ENCODE results near the gene GSK3B.
"Not testable (repeated sequence)": the region's sequence is repeated elsewhere in the genome, so short reads cannot be mapped to it uniquely, and the experiment has no call there.

Gene GSK3B

DNA sequence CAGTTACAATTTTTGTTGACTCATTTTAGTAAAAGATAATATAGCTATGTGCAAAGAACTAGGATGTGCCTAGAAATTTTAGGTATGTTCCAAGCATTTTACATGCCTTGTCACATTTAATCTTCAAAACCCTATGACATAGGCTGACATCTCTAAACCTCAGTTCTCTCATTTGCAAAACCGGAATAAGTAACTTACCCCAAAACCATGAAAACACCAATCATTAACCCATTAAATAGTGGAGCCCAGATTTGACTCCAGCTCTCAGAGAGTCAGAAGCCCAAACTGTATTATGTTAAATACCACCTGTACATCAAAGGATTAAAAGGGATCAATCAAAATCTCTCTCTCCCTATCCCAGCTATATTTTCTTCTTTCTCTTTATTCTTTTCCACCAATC is 36.6 kb downstream of the GSK3B start:
- no peak overlapping the region for H3K9ac ChIP-seq (ENCODE audit: low read depth, low read length)
- H3K36me3 ChIP-seq (ENCODE audit: insufficient read depth, low read length) = no peaks in the 10 kb centered on the region; the same call in 1 of the 2 replicates
- H3K4me1 ChIP-seq (ENCODE audit: insufficient read depth, low read length) = no peaks in the 10 kb centered on the region
- peaks cover 5% of the 10 kb centered on the region; the same call in 1 of the 2 replicates for H3K9me3 ChIP-seq (ENCODE audit: control insufficient read depth, insufficient read depth, low read length)

- H3K9ac ChIP-seq (ENCODE audit: low read depth, low read length) = no peak overlapping the region
- no peaks in the 10 kb centered on the region for H3K4me1 ChIP-seq (ENCODE audit: insufficient read depth, low read length)
- no peaks in the 10 kb centered on the region; the same call in 1 of the 2 replicates for H3K36me3 ChIP-seq (ENCODE audit: insufficient read depth, low read length)
- H3K9me3 ChIP-seq (ENCODE audit: control insufficient read depth, insufficient read depth, low read length) = peaks cover 5% of the 10 kb centered on the region; the same call in 1 of the 2 replicates
These were observed 37.2 kb downstream of the GSK3B start for GRCh38 chr3:120057029-120057428.

GRCh38 chr3:120053647-120054046 is 40.6 kb downstream of the GSK3B start:
- not testable (repeated sequence) for H3K9me3 ChIP-seq (ENCODE audit: control insufficient read depth, insufficient read depth, low read length); H3K36me3 ChIP-seq (ENCODE audit: insufficient read depth, low read length); H3K9ac ChIP-seq (ENCODE audit: low read depth, low read length); H3K4me1 ChIP-seq (ENCODE audit: insufficient read depth, low read length)

DNA sequence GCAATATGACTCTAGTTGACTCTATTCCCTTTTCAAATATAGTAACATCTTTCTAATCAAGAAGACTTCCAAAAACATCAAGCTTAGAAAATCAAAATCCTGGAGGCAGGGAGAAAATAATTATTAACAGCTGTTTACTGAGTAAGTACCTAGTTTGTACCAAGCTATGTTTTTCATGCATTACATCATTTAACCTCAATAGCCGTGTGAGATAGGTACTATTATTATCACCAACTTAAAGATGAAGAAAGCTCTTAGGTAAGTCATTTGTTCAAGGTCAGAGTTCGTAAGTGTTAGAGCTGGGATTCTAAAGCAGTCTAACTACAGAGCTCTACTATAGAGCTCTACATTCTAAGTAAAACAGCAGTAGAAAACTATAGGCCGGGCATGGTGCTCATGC is 41.6 kb downstream of the GSK3B start:
- Histone ChIP-seq H3K36me3 (ENCODE audit: insufficient read depth, low read length) (no peaks in the 10 kb centered on the region; the same call in 1 of the 2 replicates), H3K9me3 (ENCODE audit: control insufficient read depth, insufficient read depth, low read length) (peaks cover 5% of the 10 kb centered on the region), H3K4me1 (ENCODE audit: insufficient read depth, low read length) (no peaks in the 10 kb centered on the region), H3K9ac (ENCODE audit: low read depth, low read length) (no peak overlapping the region)

GRCh38 chr3:120052225-120052624 is 42.0 kb downstream of the GSK3B start:
- no peaks in the 10 kb centered on the region for H3K4me1 ChIP-seq (ENCODE audit: insufficient read depth, low read length)
- peaks cover 5% of the 10 kb centered on the region for H3K9me3 ChIP-seq (ENCODE audit: control insufficient read depth, insufficient read depth, low read length)
- H3K36me3 ChIP-seq (ENCODE audit: insufficient read depth, low read length) = no peaks in the 10 kb centered on the region; the same call in 1 of the 2 replicates
- H3K9ac ChIP-seq (ENCODE audit: low read depth, low read length) = no peak overlapping the region

DNA sequence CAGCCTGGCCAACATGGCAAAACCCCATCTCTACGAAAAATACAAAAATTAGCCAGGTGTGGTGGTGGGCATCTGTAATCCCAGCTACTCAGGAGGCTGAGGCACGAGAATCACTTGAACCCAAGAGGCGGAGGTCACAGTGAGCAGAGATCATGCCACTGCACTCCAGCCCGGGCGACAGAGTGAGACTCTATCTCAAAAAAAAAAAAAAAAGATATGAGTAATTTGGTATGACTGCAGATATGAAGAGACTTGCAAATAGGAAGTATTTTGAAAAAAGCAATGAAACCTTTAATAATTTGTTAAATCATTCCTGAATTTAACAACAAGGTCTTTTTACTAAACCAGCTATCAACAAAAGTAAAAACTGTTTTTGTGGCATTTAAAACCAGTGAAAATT is 42.7 kb downstream of the GSK3B start:
- H3K36me3 ChIP-seq (ENCODE audit: insufficient read depth, low read length); H3K9me3 ChIP-seq (ENCODE audit: control insufficient read depth, insufficient read depth, low read length); H3K4me1 ChIP-seq (ENCODE audit: insufficient read depth, low read length); H3K9ac ChIP-seq (ENCODE audit: low read depth, low read length): not testable (repeated sequence)

DNA sequence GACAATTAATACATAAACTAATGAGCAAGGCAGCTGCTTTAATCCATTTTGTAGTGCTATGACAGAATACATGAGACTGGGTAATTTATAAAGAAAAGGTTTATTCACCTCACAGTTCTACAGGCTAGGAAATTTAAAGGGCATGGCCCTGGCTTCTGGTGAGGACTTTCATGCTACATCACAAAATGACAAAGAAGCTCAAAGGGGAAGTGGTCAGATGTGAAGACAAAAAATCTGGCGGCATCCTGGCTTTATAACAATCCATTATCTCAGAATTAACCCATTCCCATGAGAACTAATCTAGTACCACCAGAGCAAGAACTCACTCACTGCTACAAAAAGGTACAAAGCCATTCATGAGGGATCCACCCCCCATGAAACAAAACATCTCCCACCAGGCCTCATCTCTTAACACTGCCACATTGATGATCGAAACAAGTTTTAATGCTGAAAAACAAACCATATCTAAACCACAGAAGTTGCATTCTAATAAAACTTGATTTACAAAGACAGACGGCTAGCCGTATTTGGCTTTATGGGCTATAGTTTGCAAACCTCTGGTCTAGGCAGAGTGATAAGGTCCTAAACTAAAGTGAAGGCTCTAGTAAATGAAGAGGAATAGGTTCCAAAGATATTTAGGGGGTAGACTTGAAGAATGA is 44.2 kb downstream of the GSK3B start:
- no peak overlapping the region for H3K9ac ChIP-seq (ENCODE audit: low read depth, low read length)
- no peaks in the 10 kb centered on the region for H3K4me1 ChIP-seq (ENCODE audit: insufficient read depth, low read length)
- H3K36me3 ChIP-seq (ENCODE audit: insufficient read depth, low read length) = no peaks in the 10 kb centered on the region; the same call in 1 of the 2 replicates
- peaks cover 8% of the 10 kb centered on the region for H3K9me3 ChIP-seq (ENCODE audit: control insufficient read depth, insufficient read depth, low read length)

DNA sequence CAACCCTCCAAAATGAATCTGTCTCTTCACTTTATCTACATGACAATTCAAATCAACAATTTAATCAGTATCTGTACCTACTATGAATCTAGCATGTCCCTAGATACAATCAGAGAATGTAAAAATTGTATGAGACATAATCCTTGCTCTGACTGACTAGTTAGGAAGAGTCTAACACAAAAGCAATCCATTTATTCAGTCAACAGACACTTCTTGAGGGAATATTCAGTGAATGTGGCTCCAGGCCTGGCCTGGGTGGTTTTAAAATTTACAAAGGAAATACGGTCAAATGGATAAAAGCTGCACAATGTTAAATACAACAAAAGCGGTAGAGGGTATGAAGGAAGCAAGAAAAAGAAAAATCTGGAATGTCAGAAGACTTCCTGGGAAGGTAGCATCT is 45.2 kb downstream of the GSK3B start:
- Histone ChIP-seq H3K4me1 (ENCODE audit: insufficient read depth, low read length) (no peaks in the 10 kb centered on the region), H3K36me3 (ENCODE audit: insufficient read depth, low read length) (no peaks in the 10 kb centered on the region; the same call in 1 of the 2 replicates), H3K9ac (ENCODE audit: low read depth, low read length) (no peak overlapping the region), H3K9me3 (ENCODE audit: control insufficient read depth, insufficient read depth, low read length) (peaks cover 8% of the 10 kb centered on the region)

GRCh38 chr3:120048355-120049041 is 45.7 kb downstream of the GSK3B start:
- Histone ChIP-seq H3K9me3 (ENCODE audit: control insufficient read depth, insufficient read depth, low read length) (peaks cover 3% of the 10 kb centered on the region), H3K4me1 (ENCODE audit: insufficient read depth, low read length) (no peaks in the 10 kb centered on the region), H3K36me3 (ENCODE audit: insufficient read depth, low read length) (no peaks in the 10 kb centered on the region), H3K9ac (ENCODE audit: low read depth, low read length) (no peak overlapping the region)

DNA sequence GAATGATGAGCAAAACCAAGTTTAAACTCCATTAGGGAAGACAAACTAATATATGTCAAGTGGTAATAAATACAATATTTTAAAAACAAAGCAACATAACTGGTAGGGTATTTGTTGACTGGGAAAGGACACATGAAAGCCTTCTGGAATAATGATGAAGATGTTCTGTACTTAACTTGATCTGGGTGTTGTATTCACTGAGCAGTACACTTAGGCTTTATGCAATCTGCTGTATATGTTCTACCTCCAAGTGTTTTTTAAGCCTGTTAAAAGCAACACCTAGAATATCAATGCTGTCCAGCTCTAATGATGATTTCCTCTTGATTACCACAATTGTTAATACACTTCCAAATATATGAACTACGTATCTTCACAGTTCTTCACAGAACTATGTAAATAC is 46.6 kb downstream of the GSK3B start:
- no peaks in the 10 kb centered on the region for H3K36me3 ChIP-seq (ENCODE audit: insufficient read depth, low read length)
- no peak overlapping the region for H3K9ac ChIP-seq (ENCODE audit: low read depth, low read length)
- H3K9me3 ChIP-seq (ENCODE audit: control insufficient read depth, insufficient read depth, low read length) = peaks cover 3% of the 10 kb centered on the region
- H3K4me1 ChIP-seq (ENCODE audit: insufficient read depth, low read length) = no peaks in the 10 kb centered on the region

DNA sequence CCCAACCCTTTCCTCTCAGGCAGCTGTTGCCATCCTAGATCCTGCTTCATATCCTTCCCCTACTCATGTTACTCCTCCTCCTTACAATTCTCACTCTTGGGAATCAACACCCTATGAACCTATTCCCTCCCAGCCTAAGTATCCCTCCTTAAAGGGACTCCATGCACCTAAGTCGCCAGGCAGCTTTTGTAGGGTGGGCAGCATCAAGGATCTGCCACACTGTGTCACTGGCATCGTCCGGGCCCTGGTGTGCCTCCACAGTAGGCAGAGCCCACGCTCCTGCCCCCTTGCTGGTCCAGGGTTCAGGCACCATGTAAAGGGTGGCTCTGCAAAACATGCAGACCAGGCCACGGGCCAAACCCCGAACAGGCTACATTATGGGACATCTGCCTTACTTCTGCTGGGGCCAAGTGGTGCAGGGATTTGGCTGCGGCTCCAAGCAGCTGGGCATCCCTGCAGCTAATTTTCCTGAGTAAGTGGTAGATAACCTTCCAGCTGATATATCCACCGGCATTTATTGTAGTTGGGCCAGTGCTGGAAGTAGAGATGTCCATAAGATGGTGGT is 53.4 kb downstream of the GSK3B start:
- Histone ChIP-seq H3K36me3 (ENCODE audit: insufficient read depth, low read length) (no peaks in the 10 kb centered on the region), H3K4me1 (ENCODE audit: insufficient read depth, low read length) (no peaks in the 10 kb centered on the region), H3K9me3 (ENCODE audit: control insufficient read depth, insufficient read depth, low read length) (peaks cover 12% of the 10 kb centered on the region; the same call in 1 of the 2 replicates), H3K9ac (ENCODE audit: low read depth, low read length) (no peak overlapping the region)

GRCh38 chr3:120039642-120040610 is 54.3 kb downstream of the GSK3B start:
- Histone ChIP-seq H3K36me3 (ENCODE audit: insufficient read depth, low read length) (no peaks in the 10 kb centered on the region), H3K4me1 (ENCODE audit: insufficient read depth, low read length) (no peaks in the 10 kb centered on the region), H3K9me3 (ENCODE audit: control insufficient read depth, insufficient read depth, low read length) (peaks cover 9% of the 10 kb centered on the region; the same call in 1 of the 2 replicates), H3K9ac (ENCODE audit: low read depth, low read length) (no peak overlapping the region)

DNA sequence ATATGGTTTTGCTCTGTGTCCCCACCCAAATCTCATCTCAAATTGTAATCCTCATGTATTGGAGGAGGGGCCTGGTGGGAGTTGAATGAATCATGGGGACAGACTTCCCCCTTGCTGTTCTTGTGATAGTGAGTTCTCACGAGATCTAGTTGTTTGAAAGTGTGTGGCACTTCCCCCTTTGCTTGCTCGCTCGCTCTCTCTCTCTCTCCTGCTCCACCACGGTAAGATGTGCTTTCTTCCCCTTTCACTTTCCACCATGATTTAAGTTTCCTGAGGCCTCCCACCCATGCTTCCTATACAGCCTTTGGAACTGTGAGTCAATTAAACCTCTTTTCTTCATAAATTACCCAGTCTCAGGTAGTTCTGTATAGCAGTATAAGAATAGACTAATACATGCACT is 60.7 kb downstream of the GSK3B start:
- Histone ChIP-seq H3K9ac (ENCODE audit: low read depth, low read length) (no peak overlapping the region), H3K4me1 (ENCODE audit: insufficient read depth, low read length) (no peaks in the 10 kb centered on the region), H3K36me3 (ENCODE audit: insufficient read depth, low read length) (no peaks in the 10 kb centered on the region), H3K9me3 (ENCODE audit: control insufficient read depth, insufficient read depth, low read length) (no peaks in the 10 kb centered on the region)

- H3K9ac ChIP-seq (ENCODE audit: low read depth, low read length) = no peak overlapping the region
- no peaks in the 10 kb centered on the region for H3K36me3 ChIP-seq (ENCODE audit: insufficient read depth, low read length)
- H3K4me1 ChIP-seq (ENCODE audit: insufficient read depth, low read length) = no peaks in the 10 kb centered on the region
- H3K9me3 ChIP-seq (ENCODE audit: control insufficient read depth, insufficient read depth, low read length) = no peaks in the 10 kb centered on the region
These were observed 62.7 kb downstream of the GSK3B start for GRCh38 chr3:120031561-120031960.

Measured in ES-I3 (cell line).